ENCODE results near the gene MROH8. TPM values are rescaled to one million over a fixed set of nuclear protein-coding genes. Genes with fewer than 3 reads are reported as not detected.

The MROH8 gene
- total and polyA plus RNA-seq, 8 donors: 1.8 to 7.0 (median 5.3) TPM

DNA sequence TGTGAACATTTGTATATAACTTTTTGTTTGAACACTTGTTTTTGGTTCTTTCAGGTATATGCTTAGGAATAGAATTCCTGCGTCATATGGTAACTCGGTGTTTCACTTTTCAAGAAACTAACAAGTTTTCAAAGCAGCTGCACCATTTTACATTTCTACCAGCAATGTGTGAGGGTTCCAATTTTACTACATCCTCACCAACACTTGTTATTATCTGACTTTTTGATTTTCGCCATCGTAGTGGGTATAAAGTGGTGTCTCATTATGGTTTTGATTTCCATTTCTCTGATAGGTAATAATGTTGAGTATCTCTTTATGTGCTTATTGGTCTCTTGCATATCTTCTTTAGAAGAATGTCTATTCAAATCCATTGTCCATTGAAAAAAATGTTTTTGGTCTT is 39.6 kb upstream of the MROH8 start:
- H3K27me3 ChIP-seq: no peaks in the 10 kb centered on the region
- H3K9me3 ChIP-seq: no peaks in the 10 kb centered on the region
- intact Hi-C loops (cut with DNase I): no loop called here
- H3K4me3 ChIP-seq: no peak overlapping the region
- TF ChIP-seq, protein P1, sequence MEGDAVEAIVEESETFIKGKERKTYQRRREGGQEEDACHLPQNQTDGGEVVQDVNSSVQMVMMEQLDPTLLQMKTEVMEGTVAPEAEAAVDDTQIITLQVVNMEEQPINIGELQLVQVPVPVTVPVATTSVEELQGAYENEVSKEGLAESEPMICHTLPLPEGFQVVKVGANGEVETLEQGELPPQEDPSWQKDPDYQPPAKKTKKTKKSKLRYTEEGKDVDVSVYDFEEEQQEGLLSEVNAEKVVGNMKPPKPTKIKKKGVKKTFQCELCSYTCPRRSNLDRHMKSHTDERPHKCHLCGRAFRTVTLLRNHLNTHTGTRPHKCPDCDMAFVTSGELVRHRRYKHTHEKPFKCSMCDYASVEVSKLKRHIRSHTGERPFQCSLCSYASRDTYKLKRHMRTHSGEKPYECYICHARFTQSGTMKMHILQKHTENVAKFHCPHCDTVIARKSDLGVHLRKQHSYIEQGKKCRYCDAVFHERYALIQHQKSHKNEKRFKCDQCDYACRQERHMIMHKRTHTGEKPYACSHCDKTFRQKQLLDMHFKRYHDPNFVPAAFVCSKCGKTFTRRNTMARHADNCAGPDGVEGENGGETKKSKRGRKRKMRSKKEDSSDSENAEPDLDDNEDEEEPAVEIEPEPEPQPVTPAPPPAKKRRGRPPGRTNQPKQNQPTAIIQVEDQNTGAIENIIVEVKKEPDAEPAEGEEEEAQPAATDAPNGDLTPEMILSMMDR (IDR thresholded peaks at IDR 0.05): no peak
- H3K27ac ChIP-seq: no peak overlapping the region
- no peak for DNase-seq
- ATAC-seq: no peak
- H3K4me1 ChIP-seq: peaks cover 0 to 26% of the 10 kb centered on the region in 2 donors
- H3K36me3 ChIP-seq: peaks cover 0 to 67% of the 10 kb centered on the region in 2 donors

DNA sequence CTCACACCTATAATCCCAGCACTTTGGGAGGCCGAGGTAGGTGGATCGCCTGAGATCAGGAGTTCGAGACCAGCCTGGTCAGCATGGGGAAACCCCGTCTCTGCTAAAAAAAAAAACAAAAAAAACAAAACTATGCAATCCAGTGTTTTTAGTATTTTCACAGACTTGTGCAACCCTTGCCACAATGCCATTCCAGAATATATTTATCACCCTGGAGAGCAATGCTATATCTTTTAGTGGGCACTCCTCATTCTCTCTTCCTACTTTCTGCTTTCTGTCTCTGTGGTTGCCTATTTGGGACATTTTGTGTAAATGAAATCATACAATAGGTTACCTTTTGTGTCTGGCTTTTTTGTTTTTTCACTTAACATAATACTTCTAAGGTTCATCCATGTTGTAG is 39.1 kb upstream of the MROH8 start:
- Histone ChIP-seq H3K27me3 (no peaks in the 10 kb centered on the region), H3K4me3 (no peak overlapping the region), H3K9me3 (no peaks in the 10 kb centered on the region), H3K27ac (no peak overlapping the region), H3K4me1 (peaks cover 0 to 22% of the 10 kb centered on the region in 2 donors), H3K36me3 (peaks cover 0 to 67% of the 10 kb centered on the region in 2 donors)
- ATAC-seq (no peak), DNase-seq (no peak)
- TF ChIP-seq, protein P1 (IDR thresholded peaks at IDR 0.05): no peak
- intact Hi-C loops (cut with DNase I): no loop called here

GRCh38 chr20:37209661-37210314 is 30.4 kb upstream of the MROH8 start:
- no peaks in the 10 kb centered on the region for H3K4me1 ChIP-seq
- no peaks in the 10 kb centered on the region for H3K27me3 ChIP-seq
- H3K9me3 ChIP-seq: no peaks in the 10 kb centered on the region
- no peak overlapping the region for H3K27ac ChIP-seq
- DNase-seq: no peak
- no peak for ATAC-seq
- peaks cover 0 to 100% of the 10 kb centered on the region in 2 donors for H3K36me3 ChIP-seq
- no peak overlapping the region for H3K4me3 ChIP-seq
- intact Hi-C loops (cut with DNase I): no loop called here
- TF ChIP-seq, protein P1 (IDR thresholded peaks at IDR 0.05): no peak

- Histone ChIP-seq H3K4me3 (no peak overlapping the region), H3K4me1 (no peaks in the 10 kb centered on the region), H3K36me3 (peaks cover 2 to 100% of the 10 kb centered on the region in 2 donors), H3K27ac (no peak overlapping the region), H3K9me3 (no peaks in the 10 kb centered on the region), H3K27me3 (no peaks in the 10 kb centered on the region)
- ATAC-seq (no peak), DNase-seq (no peak)
- intact Hi-C loops (cut with DNase I): no loop called here
- TF ChIP-seq, protein P1 (IDR thresholded peaks at IDR 0.05): no peak
Observed at GRCh38 chr20:37209193-37209592, 29.8 kb upstream of the MROH8 start.

- no peak for DNase-seq
- TF ChIP-seq, protein P1 (IDR thresholded peaks at IDR 0.05): no peak
- intact Hi-C loops (cut with DNase I): no loop called here
Observed at GRCh38 chr20:37207171-37207570, 27.8 kb upstream of the MROH8 start.

More at GRCh38 chr20:37207171-37207570, 27.8 kb upstream of the MROH8 start:
- Histone ChIP-seq H3K36me3 (peaks cover 6 to 97% of the 10 kb centered on the region in 2 donors), H3K9me3 (no peaks in the 10 kb centered on the region), H3K4me1 (peaks cover 0 to under 1% of the 10 kb centered on the region in 2 donors), H3K4me3 (no peak overlapping the region), H3K27me3 (no peaks in the 10 kb centered on the region), H3K27ac (no peak overlapping the region)
- ATAC-seq: no peak
